Adrenal gland (tissue), 12 donors: Measurements from ENCODE around the gene TNIK. TPM values are rescaled to one million over a fixed set of nuclear protein-coding genes. Genes with fewer than 3 reads are reported as not detected.

Source experiments
- DNase-seq, 7 donors: peaks; one replicate each; pipeline ENCODE4 v3.0.0-alpha.2; 2019 to 2020
- H3K27ac ChIP-seq, 5 donors: fragments of 200-600 bp; sonication (generic) in 4 of 5; 1 replicate in 3 of 5; 2 replicates in 2 of 5; pipeline versions ENCODE4 v1.5.1 to v1.8.0; 2016 to 2020; ENCODE audit warnings: mild to moderate bottlenecking in 1 of 5
- H3K27me3 ChIP-seq: fragments of 200-600 bp; 2 replicates; pipeline ENCODE4 v1.8.0; 2021
- H3K36me3 ChIP-seq, 2 donors: fragments of 200-600 bp; replicated peaks in 1 of 2; 1 replicate in 1 of 2; 2 replicates in 1 of 2; pipeline versions ENCODE4 v1.5.1 to v1.8.0; 2018 to 2022
- H3K4me1 ChIP-seq, 2 donors: fragments of 200-600 bp; replicated peaks in 1 of 2; 1 replicate in 1 of 2; 2 replicates in 1 of 2; pipeline versions ENCODE4 v1.5.1 to v1.8.0; 2018 to 2021
- H3K4me3 ChIP-seq, 4 donors: fragments of 200-600 bp; sonication (generic) in 3 of 4; one replicate each; pipeline ENCODE4 v1.5.1; 2016 to 2018
- H3K9me3 ChIP-seq, 3 donors: fragments of 200-600 bp; sonication (generic) in 1 of 3; replicated peaks in 1 of 3; 1 replicate in 2 of 3; 2 replicates in 1 of 3; pipeline versions ENCODE4 v1.5.1 to v1.8.0; 2016 to 2021
- POLR2A ChIP-seq, 2 donors: fragments of 450-650 bp; IDR thresholded peaks; one replicate each; pipeline ENCODE4 v1.6.1; 2017; ENCODE audit warnings: antibody characterized with exemption in 2 of 2, mild to moderate bottlenecking in 2 of 2, moderate library complexity in 1 of 2
- WGBS, 4 donors: extraction: QIAGEN DNeasy Blood & Tissue Kit in 2 of 4; methylation state at CpG; one replicate each; pipeline versions ENCODE4 v1.1.5 to v1.1.7; 2013 to 2017; 5-methylcytosine and 5-hydroxymethylcytosine counted together
- intact Hi-C, 2 donors: fragments of 100-400 bp; cut with DNase I; formaldehyde crosslinking; loops; one replicate each; pipeline versions ENCODE4 v1.14.1 to v1.15.0; 2022 to 2023
- polyA plus RNA-seq, 3 donors: library from polyadenylated mRNA; stranded (reverse); fragments of 200-250 nt in 2 of 3; fragments of 350-450 nt in 1 of 3; fragmentation: Illumina TruSeq in 1 of 3; extraction: RNeasy Lipid Tissue Mini Kit (QIAGEN cat#74804) in 1 of 3; gene quantifications; one replicate each; pipeline ENCODE4 v1.2.3, GENCODE V29; 2013 to 2014
- total RNA-seq, 9 donors: library from RNA; depleted of rRNA in 4 of 9; stranded (reverse); fragments of >200 nt in 4 of 9; fragments of 120-200 nt in 1 of 9; fragmentation: NEBNext Ultra II Directional in 1 of 9; extraction: Animal tissue kit (Norgen Biotek cat#: 25700) in 1 of 9; gene quantifications; one replicate each; pipeline versions ENCODE4 v1.1.0 to v1.2.4, GENCODE V29; 2013 to 2023
- TF ChIP-seq, protein P1 (sequence below), 6 experiments: fragments of 450-650 bp in 4 of 6; fragments of 200-600 bp in 2 of 6; sonication (generic) in 1 of 6; IDR thresholded peaks; 1 replicate in 5 of 6; 2 replicates in 1 of 6; pipeline versions ENCODE4 v1.5.1 to v1.8.0; 2016 to 2021; ENCODE audit warnings: antibody characterized with exemption in 6 of 6, mild to moderate bottlenecking in 2 of 6, moderate library complexity in 1 of 6
- donor health status: healthy with polysubstance abuse.
- donor health status: Bipolar disorder and iron deficiency.
- donor health status: DM: yes; HTN: yes; CAD: no.
- donor health status: DM: no; HTN: no; CAD: no.
- donor health status: DM: no; HTN: no; CAD: no.
- donor health status: DM: yes; HTN: yes; CAD: no.

TNIK gene
- total and polyA plus RNA-seq, 12 donors: 4.9 to 33.1 (median 10.7) TPM

DNA sequence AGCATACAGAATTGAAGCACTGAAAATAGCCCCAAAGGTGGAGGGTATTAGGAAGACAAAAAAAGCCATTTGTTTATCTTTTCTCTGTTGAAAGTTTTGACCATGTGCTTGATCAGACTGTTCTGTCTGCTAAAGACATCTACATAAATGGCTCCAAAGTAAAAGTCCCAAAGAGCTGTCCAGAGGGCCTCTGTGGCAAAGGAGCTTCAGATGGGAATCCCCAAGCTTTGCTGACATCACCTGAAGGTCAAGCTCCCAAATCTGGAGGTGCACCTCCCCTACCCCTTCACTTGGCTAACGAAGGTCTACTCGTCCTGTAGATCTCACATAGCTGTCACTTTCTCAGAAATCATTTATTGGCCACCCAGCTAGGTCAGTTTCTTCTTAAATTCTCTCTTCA is 239.1 kb downstream of the TNIK start:
- Histone ChIP-seq H3K36me3 (no peaks in the 10 kb centered on the region), H3K27me3 (no peaks in the 10 kb centered on the region), H3K4me1 (no peaks in the 10 kb centered on the region), H3K4me3 (no peak overlapping the region), H3K9me3 (no peaks in the 10 kb centered on the region), H3K27ac (no peak overlapping the region)
- WGBS, 4 donors: 71 to 96% (median 88%) methylated on average over 2 of the region's 2 CpGs
- no peak for DNase-seq
- intact Hi-C loops: no loop called here
- no peak for TF ChIP-seq POLR2A (IDR thresholded peaks at IDR 0.05)
- TF ChIP-seq, protein P1, sequence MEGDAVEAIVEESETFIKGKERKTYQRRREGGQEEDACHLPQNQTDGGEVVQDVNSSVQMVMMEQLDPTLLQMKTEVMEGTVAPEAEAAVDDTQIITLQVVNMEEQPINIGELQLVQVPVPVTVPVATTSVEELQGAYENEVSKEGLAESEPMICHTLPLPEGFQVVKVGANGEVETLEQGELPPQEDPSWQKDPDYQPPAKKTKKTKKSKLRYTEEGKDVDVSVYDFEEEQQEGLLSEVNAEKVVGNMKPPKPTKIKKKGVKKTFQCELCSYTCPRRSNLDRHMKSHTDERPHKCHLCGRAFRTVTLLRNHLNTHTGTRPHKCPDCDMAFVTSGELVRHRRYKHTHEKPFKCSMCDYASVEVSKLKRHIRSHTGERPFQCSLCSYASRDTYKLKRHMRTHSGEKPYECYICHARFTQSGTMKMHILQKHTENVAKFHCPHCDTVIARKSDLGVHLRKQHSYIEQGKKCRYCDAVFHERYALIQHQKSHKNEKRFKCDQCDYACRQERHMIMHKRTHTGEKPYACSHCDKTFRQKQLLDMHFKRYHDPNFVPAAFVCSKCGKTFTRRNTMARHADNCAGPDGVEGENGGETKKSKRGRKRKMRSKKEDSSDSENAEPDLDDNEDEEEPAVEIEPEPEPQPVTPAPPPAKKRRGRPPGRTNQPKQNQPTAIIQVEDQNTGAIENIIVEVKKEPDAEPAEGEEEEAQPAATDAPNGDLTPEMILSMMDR (IDR thresholded peaks at IDR 0.05): no peak

DNA sequence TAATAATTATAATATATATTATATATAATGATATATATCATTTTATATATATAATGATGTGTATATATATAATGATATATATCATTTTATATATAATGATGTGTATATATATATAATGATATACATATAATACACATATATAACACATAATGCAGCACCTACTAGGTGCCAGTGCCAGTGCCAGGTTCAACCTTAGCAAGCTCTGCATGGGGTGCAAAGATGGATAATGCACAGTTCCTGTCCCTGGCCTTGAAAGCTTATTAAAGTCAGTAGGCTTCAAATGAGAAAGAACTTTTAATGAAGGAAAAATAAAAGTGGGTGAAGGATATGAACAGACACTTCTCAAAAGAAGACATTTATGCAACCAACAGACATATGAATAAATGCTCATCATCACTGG is 240.9 kb downstream of the TNIK start:
- intact Hi-C loops: no loop called here
- Histone ChIP-seq H3K4me3 (no peak overlapping the region), H3K9me3 (no peaks in the 10 kb centered on the region), H3K27ac (no peak overlapping the region), H3K36me3 (no peaks in the 10 kb centered on the region), H3K4me1 (no peaks in the 10 kb centered on the region), H3K27me3 (no peaks in the 10 kb centered on the region)
- no peak for TF ChIP-seq POLR2A (IDR thresholded peaks at IDR 0.05)
- TF ChIP-seq, protein P1 (IDR thresholded peaks at IDR 0.05): no peak
- DNase-seq: no peak

DNA sequence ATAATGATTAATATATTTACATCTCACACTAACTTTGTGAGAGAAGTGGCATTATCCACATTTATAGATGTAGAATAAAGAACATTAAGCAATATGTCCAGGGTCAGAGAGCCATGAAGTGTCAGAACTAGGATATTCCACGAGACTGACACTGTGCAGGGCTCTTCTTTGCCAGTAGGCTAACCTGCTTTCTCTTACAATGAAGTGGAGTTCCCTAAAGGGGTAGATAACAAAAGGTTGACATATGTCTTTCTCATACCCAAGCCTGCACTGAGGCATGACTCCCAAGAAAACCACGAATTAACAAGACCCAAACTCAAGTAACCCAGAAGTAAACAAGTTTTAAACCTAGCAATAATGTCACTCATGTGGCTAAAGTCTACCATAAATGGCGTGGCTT is 242.1 kb downstream of the TNIK start:
- Histone ChIP-seq H3K9me3 (no peaks in the 10 kb centered on the region), H3K27me3 (no peaks in the 10 kb centered on the region), H3K4me3 (no peak overlapping the region), H3K4me1 (no peaks in the 10 kb centered on the region), H3K27ac (no peak overlapping the region), H3K36me3 (no peaks in the 10 kb centered on the region)
- TF ChIP-seq, protein P1 (IDR thresholded peaks at IDR 0.05): no peak
- TF ChIP-seq POLR2A (IDR thresholded peaks at IDR 0.05): no peak
- no peak for DNase-seq
- intact Hi-C loops: no loop called here
- 77 to 95% (median 85%) methylated on average over 3 of the region's 3 CpGs for WGBS, 4 donors

DNA sequence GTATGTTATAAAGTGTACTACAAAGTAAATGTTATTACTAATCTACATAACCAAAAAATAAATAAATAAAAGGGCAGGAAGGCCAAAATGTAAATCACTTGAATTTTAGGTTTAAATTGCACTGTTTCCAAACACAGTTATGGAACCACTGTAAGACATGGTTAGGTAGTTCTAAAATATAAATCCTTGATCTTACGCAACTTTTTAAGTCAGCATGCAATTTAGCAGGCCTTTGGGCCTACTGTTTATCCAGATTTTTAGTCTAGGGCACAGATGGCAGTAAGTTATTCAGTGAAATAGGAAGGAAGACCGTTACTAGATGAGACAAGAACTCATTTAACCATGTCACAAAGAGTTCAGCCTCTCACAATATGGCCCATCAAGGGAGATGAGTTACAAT is 246.3 kb downstream of the TNIK start:
- DNase-seq: no peak
- no peaks in the 10 kb centered on the region for H3K36me3 ChIP-seq
- 88 to 91% (median 90%) methylated on average over 2 of the region's 2 CpGs for WGBS, 4 donors
- TF ChIP-seq, protein P1 (IDR thresholded peaks at IDR 0.05): no peak
- no peak for TF ChIP-seq POLR2A (IDR thresholded peaks at IDR 0.05)
- no peaks in the 10 kb centered on the region for H3K27me3 ChIP-seq
- H3K4me1 ChIP-seq: no peaks in the 10 kb centered on the region
- intact Hi-C loops: no loop called here
- H3K9me3 ChIP-seq: no peaks in the 10 kb centered on the region
- H3K4me3 ChIP-seq: no peak overlapping the region
- H3K27ac ChIP-seq: no peak overlapping the region
